HG03139 (cell line): ENCODE results near the gene ADAMTS1.
"Not testable (repeated sequence)": the region's sequence is repeated elsewhere in the genome, so short reads cannot be mapped to it uniquely, and the experiment has no call there.

Experiments used
- ATAC-seq: cut with Tn5 transposase; IDR thresholded peaks from one replicate; pipeline ENCODE4 v1.9.1; 2021; ENCODE audit not compliant: unreplicated experiment

Gene ADAMTS1

GRCh38 chr21:26845066-26845758 lies at the start of gene ADAMTS1:
TSS of gene ADAMTS1 (minus strand) at chr21:26845409. CDS start at chr21:26844954, 455 bp downstream.
- ATAC-seq = no peak

DNA sequence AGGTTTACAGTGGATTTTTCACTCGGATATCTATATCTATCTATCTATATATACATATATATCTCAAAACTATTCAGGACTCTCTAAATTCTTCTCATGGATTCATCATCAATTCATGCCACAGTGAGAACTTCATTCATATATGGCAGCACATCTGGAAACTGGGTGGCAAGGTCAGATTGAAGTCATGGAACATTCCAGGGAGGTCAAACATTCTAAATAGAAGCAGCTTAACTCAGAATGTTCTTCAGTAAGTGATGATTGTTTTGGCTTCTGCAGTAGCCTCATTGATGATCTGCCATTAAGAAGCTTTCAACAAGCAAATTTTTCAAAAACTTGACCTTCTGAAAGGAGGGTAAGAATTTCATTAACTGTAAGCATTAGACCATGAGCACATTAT lies 46.9 kb upstream of the ADAMTS1 start:
- ATAC-seq = no peak

DNA sequence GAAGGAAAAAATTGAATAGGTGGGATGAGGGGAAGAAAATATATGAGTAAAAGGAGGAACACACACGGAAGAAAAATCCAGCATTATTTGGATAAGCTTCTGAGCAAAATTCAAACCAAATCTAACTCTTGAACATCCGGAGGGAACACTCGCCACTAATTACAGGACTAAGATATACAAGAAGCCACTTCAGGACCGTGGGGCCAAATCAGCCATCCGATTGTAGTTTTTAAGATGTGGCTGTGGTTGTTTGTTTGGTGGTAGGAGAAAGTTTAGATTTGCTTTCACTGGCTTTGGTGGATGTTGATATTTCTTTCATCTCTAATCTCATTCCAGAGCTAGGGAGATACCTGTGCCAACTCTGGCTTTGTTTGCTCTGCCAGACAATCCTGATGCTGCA lies 43.7 kb upstream of the ADAMTS1 start:
- ATAC-seq = no peak

GRCh38 chr21:26888256-26888655 lies 43.0 kb upstream of the ADAMTS1 start:
- no peak for ATAC-seq

DNA sequence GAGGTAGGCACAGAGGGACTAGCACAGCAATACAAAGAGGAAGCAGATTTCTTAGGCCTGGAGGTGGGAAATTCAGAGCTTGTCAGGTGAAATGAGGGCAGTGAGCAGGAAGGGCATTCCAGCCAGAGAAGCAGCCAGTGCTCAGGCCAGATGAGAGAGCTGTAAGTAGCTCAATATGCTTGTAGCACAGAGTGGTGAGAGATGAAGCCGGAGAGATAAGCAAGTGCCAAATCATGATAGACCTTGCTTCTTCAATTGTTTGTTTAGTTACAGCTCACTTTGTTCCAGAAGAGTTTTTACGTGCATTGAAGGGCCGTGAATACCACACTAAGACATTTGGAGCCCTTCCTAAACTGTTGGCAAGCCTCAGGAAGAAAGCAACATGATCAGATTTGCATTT lies 42.0 kb upstream of the ADAMTS1 start:
- ATAC-seq = no peak

DNA sequence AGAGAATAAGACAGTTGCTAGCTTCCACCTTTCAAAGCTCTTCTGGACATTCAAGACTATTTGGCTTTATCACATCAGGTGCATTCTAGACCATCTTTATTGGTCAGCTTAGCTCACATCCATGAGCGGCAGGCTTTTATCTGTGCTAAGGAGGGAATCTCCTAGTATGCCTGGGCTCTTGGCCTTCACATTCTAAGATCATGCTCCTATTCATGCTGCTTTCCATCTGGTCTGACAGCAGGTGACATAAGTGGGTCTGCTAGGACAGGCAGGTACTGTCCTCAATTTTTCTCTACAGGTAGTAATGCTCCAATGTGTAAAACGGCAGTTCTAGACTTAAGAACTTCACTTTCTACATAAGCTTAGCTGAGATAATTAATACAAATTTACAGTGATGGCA lies 39.2 kb upstream of the ADAMTS1 start:
- ATAC-seq = no peak

- ATAC-seq = no peak
These were observed 38.6 kb upstream of the ADAMTS1 start for GRCh38 chr21:26883768-26884167.

GRCh38 chr21:26881504-26882228 lies 36.5 kb upstream of the ADAMTS1 start:
- no peak for ATAC-seq

GRCh38 chr21:26877018-26877417 lies 31.8 kb upstream of the ADAMTS1 start:
- no peak for ATAC-seq

- no peak for ATAC-seq
These were observed 29.1 kb upstream of the ADAMTS1 start for GRCh38 chr21:26874347-26874746.

GRCh38 chr21:26865857-26866256 lies 20.6 kb upstream of the ADAMTS1 start:
- ATAC-seq = no peak

DNA sequence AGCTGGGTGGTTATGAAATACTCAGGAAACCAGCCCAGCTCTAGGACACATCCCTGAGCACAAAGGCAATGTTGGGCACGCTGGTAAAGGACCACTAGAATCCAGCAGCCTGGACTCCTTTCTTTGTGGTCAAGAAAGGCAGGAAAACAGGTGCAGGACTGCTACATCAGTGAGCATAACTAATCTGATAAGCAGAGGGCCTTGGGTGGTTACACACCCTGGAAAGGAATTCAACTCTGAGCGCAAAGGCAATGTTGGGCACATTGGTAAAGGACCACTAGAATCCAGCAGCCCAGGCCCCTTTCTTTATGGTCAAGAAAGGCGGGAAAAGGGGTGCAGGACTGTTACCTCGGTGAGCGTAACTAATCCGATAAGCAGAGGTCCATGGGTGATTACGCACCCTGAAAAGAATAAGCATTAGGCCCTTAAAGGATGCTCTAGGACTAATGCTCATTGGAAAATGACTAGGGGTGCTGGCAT lies 11.7 kb upstream of the ADAMTS1 start:
- ATAC-seq = not testable (repeated sequence)

- ATAC-seq = not testable (repeated sequence)
These were observed 9.5 kb upstream of the ADAMTS1 start for GRCh38 chr21:26854695-26855094.

DNA sequence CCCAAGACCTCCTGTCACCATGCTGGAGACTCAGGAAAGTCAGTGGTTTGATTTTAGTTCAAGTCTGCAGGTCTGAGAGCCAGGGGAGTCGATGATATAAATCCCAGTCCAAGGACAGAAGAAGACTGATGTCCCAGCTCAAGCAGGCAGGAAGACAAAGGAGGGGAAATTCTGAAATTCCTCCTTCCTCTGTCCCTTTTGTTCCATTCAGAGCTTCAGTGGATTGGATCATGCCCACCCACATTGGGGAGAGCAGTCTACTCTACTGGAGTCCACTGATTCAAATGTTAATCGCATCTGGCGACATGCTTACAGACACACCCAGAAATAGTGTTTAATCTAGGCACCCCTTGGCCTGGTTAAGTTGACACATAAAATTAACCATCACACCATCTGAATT lies 7.2 kb upstream of the ADAMTS1 start:
- ATAC-seq = no peak

GRCh38 chr21:26851109-26851944 lies 6.1 kb upstream of the ADAMTS1 start:
- no peak for ATAC-seq

DNA sequence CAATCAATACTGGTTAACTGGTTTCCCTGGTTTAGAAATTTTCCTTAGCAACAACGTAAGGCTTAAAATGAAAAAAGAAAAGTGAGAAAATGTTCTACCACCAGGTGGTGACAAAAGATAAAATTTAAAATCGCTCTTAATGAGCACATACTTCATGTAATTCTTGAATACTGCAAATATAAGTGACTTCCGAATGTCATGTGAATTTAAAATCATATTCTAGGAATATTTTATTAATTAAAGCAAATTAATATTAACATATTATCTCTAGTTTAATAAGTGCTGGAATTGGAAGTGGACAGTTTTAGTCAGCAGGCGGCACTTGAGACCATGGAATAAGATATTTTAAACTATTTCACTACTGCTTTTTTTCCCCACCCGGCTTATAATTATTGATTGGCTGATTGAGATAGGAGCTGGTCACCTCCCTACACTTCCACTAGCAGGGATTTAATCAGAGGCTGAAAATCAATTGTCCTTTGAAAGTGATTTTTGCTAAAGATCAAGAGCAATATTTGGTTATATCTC lies 5.0 kb upstream of the ADAMTS1 start:
- ATAC-seq = no peak

DNA sequence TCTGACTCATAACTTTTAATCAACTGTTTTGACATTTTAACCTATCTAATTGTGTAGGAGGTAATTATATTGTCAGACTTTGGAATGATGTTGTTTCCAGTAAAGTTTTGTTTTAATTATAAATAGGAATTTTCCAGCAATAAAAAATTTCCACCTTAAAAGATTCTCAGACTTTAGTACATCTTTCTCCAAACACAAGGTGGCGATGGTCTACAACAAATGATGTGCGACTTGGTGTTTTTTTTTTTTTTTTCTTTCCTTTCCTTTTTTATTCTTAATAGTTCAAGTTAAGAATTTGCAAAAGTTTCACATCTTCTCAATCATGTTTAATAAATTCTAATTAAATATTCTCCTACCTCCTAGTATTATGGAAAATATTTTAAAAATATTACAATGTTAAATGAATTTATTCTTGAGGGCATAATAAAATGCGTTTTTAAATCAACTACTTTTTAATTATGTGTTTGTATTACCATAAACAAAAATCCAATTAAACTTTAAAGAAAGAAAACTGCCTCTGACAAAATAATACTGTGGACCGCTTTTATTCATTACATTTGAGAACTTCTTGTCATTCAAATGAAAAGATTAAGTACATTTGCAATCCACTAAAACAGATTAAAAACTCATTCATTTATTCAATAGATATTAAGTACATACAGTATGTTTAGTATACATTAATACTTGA lies 4.4 kb upstream of the ADAMTS1 start:
- ATAC-seq = no peak

- ATAC-seq = no peak
These were observed 2.7 kb upstream of the ADAMTS1 start for GRCh38 chr21:26847921-26848320.

DNA sequence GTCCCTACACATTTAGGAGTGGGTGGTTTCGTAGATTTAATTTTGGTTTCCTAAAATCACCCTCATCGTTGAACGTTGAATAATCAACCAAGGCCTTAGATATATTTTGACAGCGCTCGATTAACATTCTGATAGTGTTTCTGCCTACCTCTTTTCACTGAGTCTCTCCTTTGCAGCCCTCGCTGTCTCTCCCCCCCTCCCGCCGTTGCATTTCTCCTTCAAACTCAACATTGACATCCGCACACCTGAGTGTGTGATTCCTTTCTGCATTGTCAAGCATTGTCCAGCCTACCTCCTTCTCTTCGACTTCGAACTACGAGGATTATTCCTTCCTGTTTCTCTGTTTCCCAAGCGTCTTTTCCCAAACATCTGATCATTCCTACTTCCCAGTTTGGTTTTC lies 1.8 kb upstream of the ADAMTS1 start:
- ATAC-seq = no peak

DNA sequence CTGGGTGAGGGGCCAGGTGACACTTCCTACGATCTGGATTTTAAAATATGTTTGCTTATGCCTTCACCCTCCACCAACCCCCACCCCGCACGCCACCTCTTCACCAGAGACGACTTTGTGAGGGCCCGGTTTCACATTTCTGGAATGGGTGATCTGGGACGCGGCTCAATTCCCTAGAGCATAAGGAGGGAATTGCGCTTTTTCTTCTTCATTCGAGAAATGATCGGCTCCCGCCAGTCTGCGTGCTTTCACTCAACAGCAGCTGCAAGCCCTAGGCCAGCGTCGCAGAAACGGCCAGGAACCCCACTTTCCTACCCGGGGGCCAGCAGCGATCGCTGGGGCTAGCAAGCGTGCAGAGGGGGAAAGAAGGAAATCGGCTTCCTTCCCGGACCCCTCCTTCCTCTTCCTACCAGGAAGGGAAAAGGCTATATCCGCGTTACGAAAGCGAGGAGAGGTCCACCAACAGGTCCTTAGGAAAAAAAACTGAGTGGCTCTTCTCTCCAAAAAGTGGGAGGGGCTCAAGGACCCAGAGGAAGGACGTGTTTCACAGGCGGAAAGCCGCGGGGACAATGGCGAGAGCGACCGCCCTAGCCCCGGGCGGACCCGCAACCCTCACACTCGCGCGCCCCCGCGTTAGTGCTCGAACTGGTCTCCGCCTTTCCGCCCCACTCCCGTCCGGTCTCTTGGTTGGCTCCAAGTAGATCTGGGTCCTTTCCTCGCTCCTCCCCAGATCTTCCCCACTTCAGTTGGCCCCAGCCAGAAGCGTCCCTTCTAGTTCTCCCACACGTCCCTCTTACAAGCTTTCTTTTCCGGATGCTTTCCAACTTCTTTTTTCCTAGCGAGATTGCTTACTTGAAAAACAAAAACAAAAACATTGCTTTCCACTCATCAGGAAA lies 1.1 kb upstream of the ADAMTS1 start:
- ATAC-seq = no peak
